Kasumi-1 (cell line): Measurements from ENCODE around the gene FURIN.
A peak's percentile ranks its signal among the peaks of the same experiment; 100 is the strongest.
"Not testable (repeated sequence)": the region's sequence is repeated elsewhere in the genome, so short reads cannot be mapped to it uniquely, and the experiment has no call there.

Source experiments
- DNase-seq, 2 experiments: peaks; one replicate each; lab custom pipeline; 2025; lab: John Stamatoyannopoulos, UW

The FURIN gene

GRCh38 chr15:90870354-90871138, 2.2 kb downstream of the FURIN start:
- peak in 1 of 2 experiments; percentile 26 for DNase-seq

- DNase-seq = no peak
These were observed 2.8 kb downstream of the FURIN start for GRCh38 chr15:90871139-90871715.

GRCh38 chr15:90871716-90872485, 3.5 kb downstream of the FURIN start:
- DNase-seq = no peak

- peak in 1 of 2 experiments; percentile 23 for DNase-seq
These were observed 4.2 kb downstream of the FURIN start for GRCh38 chr15:90872486-90873184.

- no peak for DNase-seq
These were observed 5.2 kb downstream of the FURIN start for GRCh38 chr15:90873488-90873997.

- peak; percentile 38 to 43 for DNase-seq
These were observed 5.7 kb downstream of the FURIN start for GRCh38 chr15:90873998-90874605.

GRCh38 chr15:90874986-90875385, 6.6 kb downstream of the FURIN start:
- DNase-seq = not testable (repeated sequence)

- no peak for DNase-seq
These were observed 7.2 kb downstream of the FURIN start for GRCh38 chr15:90875549-90875981.

GRCh38 chr15:90876046-90876445, 7.7 kb downstream of the FURIN start:
- DNase-seq = no peak

- DNase-seq = no peak
These were observed 8.3 kb downstream of the FURIN start for GRCh38 chr15:90876512-90877170.

GRCh38 chr15:90877315-90877714, 8.9 kb downstream of the FURIN start:
- DNase-seq = no peak

- DNase-seq = no peak
These were observed 9.6 kb downstream of the FURIN start for GRCh38 chr15:90877996-90878395.

- no peak for DNase-seq
These were observed 10.3 kb downstream of the FURIN start for GRCh38 chr15:90878660-90879059.

GRCh38 chr15:90879730-90880366, 11.5 kb downstream of the FURIN start:
- DNase-seq = no peak

GRCh38 chr15:90880381-90881145, 12.2 kb downstream of the FURIN start:
- no peak for DNase-seq

GRCh38 chr15:90881181-90881977, 13.0 kb downstream of the FURIN start:
- no peak for DNase-seq

- DNase-seq = no peak
These were observed 13.8 kb downstream of the FURIN start for GRCh38 chr15:90881978-90882721.
